ENCODE data around the gene TESMIN.

TESMIN gene

DNA sequence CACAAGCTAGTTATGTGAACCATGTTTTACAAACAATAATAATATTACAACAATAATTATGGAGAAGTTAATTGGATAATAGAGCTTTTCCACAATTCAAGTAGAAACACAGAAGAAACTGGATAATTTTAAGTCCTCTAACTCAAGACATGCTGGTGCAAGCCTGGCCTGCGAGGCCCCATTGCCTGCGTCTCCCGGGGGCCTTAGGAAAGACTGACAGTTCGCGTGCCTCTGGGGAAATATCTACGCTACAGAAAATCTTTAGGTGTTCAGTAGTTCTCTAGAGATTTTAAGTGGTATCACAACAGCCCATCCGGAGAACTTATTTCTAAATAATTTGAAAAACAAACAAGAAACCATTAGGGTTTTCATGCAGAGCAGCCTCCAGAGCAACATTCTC lies 43.8 kb downstream of the TESMIN start:
- DNase-seq: no peak

DNA sequence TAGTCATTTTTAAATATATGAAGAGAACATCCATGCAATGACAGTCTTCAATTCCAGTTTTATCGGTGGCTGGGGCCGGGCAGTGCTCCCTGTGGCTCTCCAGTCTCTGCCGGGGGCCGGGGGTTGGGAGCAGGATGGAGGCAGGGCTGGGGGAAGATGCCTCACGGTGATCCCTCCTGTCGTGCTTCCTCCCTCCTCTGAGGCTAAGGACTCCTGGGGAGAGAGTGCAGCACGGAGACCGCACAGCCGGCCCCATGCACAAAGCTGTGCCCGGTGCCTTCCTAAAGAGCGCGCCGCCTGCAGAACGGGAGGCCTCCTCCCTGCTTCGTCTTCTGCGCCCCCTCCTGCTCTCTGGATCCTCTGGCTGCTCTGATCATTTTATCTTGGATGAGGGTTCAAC lies 46.4 kb downstream of the TESMIN start:
- DNase-seq: no peak

DNA sequence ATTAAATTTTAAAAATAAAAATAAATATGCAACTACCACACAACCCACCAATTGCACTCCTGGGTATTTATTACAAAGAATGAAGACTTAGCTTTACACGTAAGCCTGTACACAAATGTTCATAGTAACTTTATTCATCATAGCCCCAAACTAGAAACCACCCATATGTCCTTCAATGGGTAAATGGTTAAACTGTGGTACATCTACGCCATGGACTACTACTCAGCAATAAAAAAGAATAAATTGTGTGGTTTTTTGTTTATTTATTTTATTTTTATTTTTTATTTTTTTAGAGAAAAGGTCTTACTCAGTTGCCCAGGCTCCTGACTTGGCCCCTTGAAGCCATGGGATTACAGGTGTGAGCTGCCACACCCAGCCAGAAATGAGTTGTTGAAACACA lies 52.3 kb downstream of the TESMIN start:
- no peak for DNase-seq

GRCh38 chr11:68695531-68695930 lies 55.8 kb downstream of the TESMIN start:
- no peak for DNase-seq

DNA sequence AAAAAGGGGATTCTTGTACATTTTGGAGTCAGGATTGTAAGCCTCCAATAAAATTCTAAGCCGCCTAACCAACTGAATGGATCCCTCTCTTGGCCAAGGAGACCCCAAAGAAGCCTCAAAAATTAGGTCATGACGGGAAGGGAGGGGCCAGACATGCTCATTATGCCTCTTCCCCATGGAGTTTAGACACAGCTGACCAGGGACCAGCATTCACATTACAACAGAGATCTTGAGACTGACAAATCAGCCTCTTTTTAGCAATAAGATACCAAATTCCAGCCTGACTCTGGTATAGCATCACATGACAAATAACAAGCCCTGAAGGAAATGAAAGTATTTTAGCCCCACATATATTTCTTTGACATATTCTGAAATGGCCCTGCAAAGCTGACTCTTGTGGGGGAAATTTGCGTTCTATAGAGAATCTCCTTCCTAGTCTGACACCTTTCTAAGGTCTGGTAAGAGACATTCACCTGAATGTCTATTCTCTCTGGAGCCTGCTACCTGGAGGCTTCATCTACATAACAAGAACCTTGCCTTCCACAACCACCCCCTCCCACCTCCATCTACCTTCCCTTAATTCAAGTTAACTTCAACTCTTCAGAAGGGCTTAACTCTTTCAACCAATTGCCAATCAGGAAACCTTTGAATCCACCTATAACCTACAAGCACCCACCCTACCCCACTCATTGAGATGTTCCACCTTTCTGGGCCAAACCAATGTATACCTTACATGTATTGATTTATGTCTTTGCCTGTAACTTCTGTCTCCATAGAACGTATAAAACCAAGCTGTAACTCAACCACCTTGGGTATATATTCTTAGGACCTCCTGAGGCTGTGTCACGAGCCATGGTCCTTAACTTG lies 56.7 kb downstream of the TESMIN start:
- no peak for DNase-seq

DNA sequence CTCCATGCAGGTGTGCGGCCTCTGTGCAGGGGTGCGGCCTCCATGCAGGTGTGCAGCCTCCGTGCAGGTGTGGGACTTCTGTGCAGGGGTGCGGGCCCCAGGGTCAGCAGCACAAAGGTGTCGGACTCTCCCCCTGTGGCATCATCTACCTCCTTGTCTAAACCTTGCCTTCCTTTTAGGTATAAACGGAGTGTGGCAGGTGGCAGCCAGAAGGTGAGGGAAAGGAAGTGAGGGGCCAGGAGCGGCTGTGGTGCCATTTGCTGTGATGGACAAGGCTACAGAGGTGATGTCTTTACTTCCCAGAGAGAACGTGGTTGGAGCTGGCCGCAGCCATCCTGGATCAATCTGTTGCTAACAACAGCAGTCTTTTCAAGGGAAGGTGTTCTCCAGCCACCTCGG lies 57.8 kb downstream of the TESMIN start:
- no peak for DNase-seq

DNA sequence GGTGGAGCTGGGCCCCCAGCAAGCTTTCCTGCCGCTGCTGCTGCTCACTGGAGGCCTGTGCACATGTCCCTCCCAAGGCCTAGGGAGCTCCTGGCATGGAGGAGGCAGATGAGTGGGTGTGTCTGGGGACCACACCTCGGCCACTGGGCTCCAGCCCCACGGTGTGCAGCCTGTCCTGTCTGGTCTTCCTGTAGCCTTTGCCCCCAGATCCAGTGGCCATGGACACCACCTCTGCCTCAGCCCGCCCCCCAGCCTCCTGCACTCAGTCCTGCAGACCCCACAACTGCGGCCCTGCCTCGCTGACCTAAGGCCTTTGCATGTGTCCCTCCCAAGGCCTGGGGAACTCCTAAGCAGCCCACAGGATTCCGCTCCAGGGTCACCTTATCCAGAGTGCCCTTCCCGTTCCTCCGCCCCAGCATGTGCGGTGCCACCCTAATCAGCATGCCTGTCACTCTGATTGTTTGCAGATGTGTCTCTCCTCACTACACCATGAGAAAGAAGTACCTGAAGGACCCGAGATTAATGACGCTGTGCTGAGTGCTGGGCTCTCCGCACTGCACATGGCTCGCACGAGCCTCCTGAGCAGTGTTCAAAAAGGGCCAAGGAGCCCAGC lies 58.3 kb downstream of the TESMIN start:
- no peak for DNase-seq

DNA sequence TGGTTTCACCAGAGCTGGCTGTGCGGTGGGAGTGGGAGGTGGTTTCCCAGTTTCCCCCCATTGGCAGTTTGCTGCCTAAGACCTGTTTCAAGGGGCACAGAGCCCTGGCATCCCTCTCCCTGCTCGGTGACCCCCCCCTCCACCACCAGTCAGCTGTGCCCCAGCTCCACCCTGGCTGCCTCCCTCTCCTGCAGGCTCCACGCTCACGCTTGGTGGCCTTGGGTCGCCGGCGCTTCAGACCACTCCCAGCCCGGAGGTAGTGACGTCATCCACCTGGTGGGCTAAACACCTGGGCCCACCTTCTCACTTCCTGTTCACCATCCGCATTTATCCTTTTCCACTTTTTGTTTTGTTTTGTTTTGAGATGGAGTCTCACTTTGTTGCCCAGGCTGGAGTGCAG lies 59.2 kb downstream of the TESMIN start:
- no peak for DNase-seq

DNA sequence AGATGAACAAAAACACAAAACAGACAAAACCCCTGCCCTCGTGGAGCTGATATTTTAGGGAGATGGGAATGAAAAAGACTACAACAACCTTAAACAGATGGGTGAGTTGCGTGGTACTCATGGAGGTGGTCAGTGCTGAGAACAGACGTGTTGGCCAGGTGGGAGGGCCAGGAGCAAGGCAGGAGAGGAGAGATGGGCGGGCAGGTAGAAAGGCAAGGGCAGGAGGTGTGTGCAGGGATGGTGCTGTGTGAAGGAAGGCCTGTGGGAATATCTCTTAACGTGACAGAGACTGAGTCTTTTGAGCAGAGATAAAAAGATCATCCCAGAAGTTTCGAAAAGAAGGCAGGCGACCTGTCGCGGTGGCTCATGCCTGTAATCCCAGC lies 59.9 kb downstream of the TESMIN start:
- DNase-seq: no peak

- DNase-seq: no peak
These were observed 60.5 kb downstream of the TESMIN start for GRCh38 chr11:68690671-68691401.

DNA sequence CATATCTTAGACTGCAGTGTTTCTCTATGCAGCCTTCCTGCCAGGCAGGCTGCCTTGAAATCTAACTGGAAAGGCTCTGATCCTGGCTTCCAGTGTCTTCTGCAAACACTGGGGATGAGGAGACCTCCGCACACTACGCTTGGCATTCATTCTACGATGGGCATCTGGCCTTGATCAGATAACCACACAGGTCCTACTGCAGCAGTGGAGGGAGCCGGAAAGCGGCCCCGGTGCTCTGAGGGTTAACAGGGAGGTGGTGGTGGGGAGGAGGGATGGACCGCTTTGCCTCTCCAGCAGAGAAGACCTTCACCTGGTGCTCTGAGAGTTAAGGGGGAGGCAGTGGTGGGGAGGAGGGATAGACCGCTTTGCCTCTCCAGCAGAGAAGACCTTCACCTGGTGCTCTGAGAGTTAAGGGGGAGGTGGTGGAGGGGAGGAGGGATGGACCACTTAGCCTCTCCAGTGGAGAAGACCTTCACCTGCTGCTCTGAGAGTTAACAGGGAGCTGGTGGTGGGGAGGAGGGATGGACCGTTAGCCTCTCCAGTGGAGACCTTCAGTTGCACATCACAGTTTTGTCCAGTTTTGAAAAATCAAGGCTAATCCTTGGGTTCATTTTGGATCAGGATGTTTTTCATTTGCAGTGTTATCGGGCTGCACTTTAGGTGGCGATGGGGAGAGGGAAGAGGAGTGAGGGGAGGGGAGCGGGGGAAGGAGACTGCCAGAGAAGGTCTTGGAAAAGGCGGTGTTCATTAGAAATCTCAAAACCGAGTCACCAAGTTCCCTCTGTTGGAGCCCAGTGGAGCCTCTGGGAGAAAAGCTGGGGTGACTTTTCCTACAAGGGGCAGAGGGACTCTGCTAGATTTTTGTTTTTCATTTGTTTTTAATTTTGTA lies 61.3 kb downstream of the TESMIN start:
- DNase-seq: no peak

DNA sequence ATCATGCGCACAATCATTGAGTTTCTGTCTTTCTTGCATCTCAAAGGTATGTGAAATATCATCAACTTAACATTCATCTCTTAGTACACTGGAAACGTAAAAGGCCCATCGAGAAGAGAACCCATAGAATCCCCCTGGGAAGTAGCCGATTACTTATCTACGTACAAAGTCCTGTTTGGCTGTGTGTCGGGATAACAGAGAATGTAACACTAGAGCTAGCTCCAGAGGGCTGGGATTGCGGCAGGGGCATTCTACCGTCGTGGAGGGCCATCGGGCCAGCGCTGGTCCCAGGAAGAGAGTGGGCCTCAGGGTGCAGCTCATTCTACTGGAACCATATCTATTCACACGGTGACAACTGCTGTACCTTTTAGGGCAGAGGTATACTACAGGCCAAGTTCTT lies 62.4 kb downstream of the TESMIN start:
- DNase-seq: no peak

- no peak for DNase-seq
These were observed 63.3 kb downstream of the TESMIN start for GRCh38 chr11:68687986-68688385.

DNA sequence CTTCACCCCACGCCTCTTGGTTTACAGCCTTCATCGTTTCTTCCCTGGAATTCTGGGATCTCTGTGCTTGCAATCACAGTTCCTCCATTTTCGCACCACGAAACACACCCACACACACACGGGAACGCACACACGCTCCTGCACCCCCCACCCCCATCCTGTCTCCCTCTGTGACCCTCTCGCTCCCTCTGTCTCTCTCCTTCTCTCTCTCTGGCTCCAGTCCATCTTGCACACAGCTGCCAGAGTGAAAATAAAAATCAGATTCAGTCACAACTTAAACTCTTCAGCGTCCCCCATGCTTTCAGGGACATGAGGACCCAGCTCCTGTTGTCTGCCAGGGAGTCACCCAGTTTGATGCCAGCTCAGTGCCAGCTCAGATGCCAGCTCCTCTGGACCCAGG lies 64.0 kb downstream of the TESMIN start:
- no peak for DNase-seq

- DNase-seq: no peak
These were observed 64.8 kb downstream of the TESMIN start for GRCh38 chr11:68686486-68686885.

DNA sequence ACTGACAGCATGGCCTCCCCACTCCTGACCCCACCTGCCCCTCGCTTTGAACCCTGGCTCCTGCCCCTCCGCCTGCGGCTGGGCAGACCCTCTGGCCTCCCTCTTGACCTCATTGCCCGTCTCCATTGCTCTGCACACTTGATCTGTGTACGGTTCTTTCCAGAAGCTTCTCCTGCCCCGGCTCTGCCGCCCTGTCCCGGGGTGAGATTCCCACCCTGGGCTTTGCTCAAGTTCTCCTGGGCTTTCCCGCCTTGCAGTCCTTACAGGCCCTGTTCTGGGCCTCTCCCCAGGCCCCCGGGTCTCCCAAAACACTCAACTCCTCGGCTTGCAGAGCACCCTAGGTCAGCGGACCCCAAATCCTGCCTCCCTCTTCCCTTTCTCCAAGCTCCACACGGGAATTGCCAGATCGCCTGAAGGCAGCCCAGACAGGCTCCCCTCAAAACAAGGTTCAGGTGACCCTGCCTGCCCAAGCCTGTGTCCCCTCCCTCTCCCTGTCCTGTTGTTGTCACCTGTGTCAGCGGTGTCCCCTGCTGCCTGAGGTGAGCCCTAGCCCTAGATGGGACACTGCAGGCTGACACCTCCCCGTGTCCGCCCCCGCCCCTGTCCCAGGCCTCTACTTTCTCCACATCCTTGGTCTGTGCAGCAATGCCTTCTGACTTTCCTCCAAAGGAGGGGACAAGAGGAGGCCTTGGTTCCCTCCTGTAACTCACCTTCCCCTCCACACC lies 65.5 kb downstream of the TESMIN start:
- DNase-seq: no peak

DNA sequence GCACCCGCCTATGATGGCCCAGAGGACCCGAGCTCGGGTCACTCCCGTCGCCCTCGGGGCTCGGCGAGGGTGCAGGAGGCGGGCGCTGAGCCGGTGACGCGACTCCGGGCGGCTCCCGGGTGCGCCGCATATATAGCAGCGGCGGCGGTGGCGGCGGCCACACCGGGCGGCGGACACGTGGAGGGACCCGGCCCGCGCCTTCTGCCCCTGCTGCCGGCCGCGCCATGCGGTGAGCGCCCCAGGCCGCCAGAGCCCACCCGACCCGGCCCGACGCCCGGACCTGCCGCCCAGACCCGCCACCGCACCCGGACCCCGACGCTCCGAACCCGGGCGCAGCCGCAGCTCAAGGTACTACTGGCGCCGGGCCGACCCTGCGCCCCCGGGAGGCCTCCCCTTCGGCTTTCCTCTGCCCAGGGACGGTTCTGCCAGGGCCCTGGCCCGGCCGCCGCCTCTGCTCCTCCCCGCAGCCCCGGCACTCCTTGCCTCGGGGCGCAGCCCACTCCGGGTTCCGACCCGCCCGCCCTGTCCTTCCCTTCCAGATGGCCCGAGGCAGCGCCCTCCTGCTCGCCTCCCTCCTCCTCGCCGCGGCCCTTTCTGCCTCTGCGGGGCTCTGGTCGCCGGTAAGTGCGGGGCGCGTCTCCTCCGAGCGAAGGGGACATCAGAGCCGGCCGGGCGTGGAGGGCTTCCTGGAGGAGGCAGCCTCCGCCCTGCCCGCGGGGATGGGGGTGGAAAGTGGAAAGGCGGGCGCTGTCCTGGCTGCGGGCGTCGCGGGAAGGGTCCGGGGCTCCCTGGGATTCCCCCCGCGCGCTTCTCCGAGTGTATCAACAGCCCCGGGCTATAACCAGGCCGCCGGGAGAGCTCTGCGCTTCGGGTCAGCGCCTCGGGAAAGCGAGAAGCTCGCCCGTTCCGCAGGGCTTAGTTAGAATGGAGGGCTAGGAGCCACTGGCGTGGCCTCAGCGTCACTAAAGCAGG lies 66.6 kb downstream of the TESMIN start, which contains the start of gene GAL:
Gene GAL, plus strand, starts transcription at position 160 of the 972 bp plus-strand sequence. Its CDS starts 380 bp downstream, at position 540.
- no peak for DNase-seq

DNA sequence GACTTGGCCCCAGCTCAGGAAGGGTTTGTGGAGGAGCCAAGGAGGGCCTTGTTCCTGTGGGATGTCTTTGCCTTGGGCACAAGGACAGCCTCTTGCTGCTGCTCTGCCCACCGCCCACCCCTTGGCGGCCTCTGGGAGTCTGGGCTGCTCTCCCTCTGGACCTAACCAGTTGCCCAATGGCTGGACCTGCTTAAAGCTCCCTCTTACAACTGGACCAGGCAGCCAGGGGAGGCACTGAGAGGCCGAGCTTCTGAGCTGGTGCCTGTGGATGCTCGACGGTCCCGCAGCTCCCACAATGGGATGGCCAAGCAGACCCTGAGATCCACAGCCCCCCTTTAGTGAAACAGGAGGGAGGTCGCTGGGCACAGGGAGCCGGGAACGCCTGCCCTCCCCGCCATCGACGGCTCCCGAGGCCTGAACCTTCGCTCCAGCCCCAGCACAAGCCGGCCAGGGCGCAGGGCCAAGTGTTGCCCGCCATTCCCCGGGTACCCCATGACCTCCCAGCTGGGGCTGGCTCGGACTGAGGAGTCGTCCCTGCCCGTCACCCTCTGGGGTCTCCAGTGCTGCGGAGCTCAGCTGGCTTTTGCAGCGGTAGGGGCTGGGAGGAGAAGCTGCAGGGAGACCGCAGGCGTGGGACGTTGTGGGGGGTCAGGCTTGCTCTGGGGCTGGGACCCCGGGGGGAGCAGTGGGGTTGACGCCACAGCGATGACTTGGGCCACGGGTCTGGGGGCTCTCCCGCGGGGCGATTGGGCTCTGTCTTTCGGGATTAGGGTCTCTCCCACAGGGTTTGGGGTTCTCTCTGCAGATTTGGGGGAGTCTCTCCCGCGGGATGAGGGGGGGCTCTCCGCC lies 67.6 kb downstream of the TESMIN start:
- DNase-seq: no peak

GRCh38 chr11:68683121-68683520 lies 68.2 kb downstream of the TESMIN start:
- DNase-seq: no peak

- no peak for DNase-seq
These were observed 68.8 kb downstream of the TESMIN start for GRCh38 chr11:68682531-68682961.

All from stimulated activated naive CD4-positive, alpha-beta T cell treated with Interleukin-2 at 50 U/mL for 16 hours (primary cell).